ENCODE results near the gene MCM3.

MCM3 gene

DNA sequence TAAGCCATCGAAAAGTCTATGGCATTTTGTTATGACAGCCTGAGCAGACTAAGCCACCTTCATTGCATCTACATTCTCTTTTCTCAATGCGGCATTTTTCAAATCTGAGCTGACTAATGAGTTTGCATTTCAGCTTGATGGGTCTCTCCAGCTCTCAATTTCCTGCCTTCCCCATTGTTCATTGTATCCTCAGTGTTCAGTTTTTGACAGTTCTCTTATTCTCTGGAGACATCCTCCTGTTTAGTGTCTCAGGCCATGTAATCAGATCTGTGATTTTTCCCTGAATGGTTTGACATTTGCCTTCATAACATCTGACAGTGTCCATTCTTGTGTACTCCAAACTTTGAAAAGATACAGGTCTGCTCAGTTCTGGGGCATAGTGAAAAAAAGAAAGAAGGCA, 27.9 kb upstream of the MCM3 start:
- TF ChIP-seq, protein P1, sequence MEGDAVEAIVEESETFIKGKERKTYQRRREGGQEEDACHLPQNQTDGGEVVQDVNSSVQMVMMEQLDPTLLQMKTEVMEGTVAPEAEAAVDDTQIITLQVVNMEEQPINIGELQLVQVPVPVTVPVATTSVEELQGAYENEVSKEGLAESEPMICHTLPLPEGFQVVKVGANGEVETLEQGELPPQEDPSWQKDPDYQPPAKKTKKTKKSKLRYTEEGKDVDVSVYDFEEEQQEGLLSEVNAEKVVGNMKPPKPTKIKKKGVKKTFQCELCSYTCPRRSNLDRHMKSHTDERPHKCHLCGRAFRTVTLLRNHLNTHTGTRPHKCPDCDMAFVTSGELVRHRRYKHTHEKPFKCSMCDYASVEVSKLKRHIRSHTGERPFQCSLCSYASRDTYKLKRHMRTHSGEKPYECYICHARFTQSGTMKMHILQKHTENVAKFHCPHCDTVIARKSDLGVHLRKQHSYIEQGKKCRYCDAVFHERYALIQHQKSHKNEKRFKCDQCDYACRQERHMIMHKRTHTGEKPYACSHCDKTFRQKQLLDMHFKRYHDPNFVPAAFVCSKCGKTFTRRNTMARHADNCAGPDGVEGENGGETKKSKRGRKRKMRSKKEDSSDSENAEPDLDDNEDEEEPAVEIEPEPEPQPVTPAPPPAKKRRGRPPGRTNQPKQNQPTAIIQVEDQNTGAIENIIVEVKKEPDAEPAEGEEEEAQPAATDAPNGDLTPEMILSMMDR (IDR thresholded peaks at IDR 0.05; ENCODE audit: low read depth, low read length, missing control alignments): no peak
- H3K4me3 ChIP-seq (ENCODE audit: low read depth, low read length): no peak overlapping the region
- no peak for DNase-seq (ENCODE audit: low read depth)

DNA sequence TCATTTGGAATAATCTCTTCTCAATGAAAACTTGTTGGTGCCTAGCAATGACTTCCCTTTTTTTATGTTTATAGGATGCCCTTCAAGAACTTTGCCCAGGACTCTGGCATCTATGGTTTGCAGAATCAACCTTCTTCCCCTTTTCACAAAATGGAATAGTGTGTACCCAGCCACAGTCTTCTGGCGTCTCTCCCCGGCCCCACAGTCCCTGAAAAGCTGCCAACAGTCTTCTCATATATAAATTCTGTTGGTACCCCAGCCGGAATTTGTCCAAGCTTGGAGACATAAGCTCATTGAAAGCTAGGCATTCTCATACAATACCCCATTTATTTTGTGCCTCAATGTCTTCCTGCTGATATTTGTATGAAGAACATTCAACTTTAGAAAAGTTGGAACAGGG, 26.4 kb upstream of the MCM3 start:
- no peak overlapping the region for H3K4me3 ChIP-seq (ENCODE audit: low read depth, low read length)
- DNase-seq (ENCODE audit: low read depth): no peak
- TF ChIP-seq, protein P1 (IDR thresholded peaks at IDR 0.05; ENCODE audit: low read depth, low read length, missing control alignments): no peak

DNA sequence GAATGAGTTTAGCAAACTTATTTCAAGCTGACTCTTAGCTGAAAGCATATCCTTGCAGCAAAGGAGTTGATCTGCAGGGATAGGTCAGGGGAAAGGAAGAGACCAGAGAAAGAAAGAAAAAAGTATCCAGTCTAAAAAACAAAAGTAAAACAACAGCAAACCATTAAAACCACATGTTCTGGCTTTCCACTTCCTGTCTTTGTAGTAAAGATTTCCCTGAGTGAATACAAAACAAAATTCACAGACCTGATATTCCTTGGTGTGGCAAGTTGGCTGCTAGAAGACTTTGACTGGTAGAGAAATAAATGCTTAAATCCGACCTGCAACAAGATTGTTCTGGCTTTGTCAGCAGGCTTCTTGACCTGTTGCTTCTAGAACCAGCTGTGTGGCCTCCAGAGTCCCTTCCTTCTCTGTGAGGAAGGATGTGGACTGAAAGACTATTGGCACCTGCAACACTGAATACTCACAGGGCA, 23.4 kb upstream of the MCM3 start:
- no peak for DNase-seq (ENCODE audit: low read depth)
- H3K4me3 ChIP-seq (ENCODE audit: low read depth, low read length): no peak overlapping the region
- TF ChIP-seq, protein P1 (IDR thresholded peaks at IDR 0.05; ENCODE audit: low read depth, low read length, missing control alignments): no peak

DNA sequence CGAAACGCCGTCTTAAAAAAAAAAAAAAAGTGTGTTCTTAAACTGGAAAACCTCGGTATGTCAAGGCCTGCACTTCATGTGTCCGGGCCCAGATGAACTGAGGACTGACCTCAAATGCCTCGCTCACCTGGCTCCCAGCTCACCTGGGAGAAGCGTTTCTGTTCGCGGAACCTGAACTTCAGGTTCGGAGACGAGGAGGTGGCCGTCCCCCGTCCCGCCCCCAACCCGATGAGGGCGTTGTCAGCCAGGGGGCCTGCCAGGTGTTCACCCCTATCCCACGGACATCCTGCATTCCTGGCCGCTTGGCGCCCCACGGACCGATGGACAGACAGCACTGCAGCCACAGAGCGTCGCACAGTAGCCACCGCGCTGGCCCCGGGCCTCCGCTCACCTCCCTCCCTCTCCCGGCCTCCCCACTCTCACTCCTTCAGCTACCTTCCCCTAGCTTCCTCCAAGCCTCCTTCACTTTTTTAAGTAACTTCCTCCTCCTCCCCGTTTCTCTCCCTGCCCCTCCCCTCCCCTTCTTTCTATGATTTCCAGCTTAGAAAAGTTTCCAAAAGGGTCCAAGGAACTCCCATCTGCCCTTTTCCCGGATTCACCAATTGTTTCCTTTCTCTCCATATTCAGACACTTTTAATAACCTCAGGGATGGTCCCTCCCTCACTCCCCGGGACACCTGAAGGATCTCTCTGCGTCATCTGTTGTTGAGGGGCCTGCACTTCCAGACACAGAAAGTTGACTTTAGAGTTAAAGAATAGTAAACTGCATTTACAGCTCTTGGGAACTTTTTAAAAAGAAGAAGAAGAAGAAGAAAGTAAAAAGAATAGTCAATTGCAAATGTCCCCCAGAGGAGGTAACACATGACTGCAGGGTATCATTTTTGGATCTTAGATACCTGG, 22.7 kb upstream of the MCM3 start:
- no peak for DNase-seq (ENCODE audit: low read depth)
- no peak overlapping the region for H3K4me3 ChIP-seq (ENCODE audit: low read depth, low read length)
- TF ChIP-seq, protein P1 (IDR thresholded peaks at IDR 0.05; ENCODE audit: low read depth, low read length, missing control alignments): peak; percentile 3

DNA sequence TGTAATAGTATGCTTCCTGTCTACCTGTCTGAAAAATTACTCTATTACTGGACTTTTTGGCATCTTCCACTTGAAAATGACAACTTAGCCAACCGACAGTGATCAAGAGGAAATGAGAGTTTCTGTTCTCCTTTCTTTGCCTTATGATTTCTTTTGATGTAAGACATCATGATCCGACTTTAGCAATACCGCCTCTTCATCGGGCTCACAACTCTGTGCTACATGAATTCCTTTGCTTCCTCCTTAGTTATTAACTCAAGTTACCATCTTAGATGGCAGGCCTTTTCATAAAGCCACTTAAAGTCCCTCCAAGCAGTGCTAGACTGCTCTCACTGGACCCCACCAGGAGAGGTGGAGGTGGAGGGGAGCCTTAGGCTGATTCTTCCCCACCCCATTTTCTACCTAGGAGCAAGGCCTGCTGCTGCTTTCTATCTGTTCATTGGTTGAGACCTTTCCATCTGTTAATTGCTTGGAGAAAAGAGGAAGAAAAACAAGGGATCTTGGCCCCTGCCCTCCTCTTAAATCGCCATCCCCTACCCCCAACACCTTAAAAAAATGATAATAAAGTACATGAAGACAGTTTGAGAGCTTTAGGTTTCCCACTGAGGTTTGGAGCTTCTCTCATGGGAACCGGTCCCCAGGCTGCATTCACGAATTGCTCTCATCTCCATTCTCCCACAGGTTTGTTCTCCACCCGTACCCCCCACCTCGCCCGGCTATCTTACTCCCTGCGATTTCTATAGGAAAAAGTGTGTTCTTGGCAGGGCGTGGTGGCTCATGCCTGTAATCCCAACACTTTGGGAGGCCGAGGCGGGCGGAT, 21.6 kb upstream of the MCM3 start:
- peak overlapping the region; percentile 9; the same call in 1 of the 2 replicates for H3K4me3 ChIP-seq (ENCODE audit: low read depth, low read length)
- peak; percentile 75 for DNase-seq (ENCODE audit: low read depth)
- TF ChIP-seq, protein P1 (IDR thresholded peaks at IDR 0.05; ENCODE audit: low read depth, low read length, missing control alignments): no peak

DNA sequence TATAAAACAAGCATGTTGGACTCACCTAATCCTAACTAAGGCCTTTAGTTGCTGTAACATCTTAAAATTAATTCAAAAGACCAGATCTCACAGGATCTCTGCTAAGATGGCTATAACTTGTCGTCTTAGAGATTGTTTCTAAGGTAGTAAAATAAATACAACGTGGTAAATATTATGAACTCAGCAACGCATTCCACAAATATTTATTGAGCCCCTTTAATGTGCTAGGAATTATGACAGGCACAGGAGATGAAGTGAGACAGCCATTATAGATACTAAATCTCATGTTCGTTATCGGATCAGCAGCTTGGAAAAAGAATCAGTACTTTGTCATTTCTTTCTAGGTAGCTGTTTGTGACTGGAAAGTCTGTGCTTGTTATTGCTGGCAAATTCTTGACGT, 20.9 kb upstream of the MCM3 start:
- peak overlapping the region; percentile 14; the same call in 1 of the 2 replicates for H3K4me3 ChIP-seq (ENCODE audit: low read depth, low read length)
- TF ChIP-seq, protein P1 (IDR thresholded peaks at IDR 0.05; ENCODE audit: low read depth, low read length, missing control alignments): no peak
- no peak for DNase-seq (ENCODE audit: low read depth)

Measured in GM12864 (cell line).